SH-SY5Y (cell line): ENCODE measurements around the gene STEAP1B.

Experiments used
- GATA2 ChIP-seq: IDR thresholded peaks from 2 replicates; pipeline ENCODE4 v1.6.1; 2011; ENCODE audit warnings: mild to moderate bottlenecking, low read depth, low read length
- GATA3 ChIP-seq: IDR thresholded peaks from 2 replicates; pipeline ENCODE4 v1.6.1; 2011; ENCODE audit warnings: low read depth, mild to moderate bottlenecking, low read length, moderate library complexity

GRCh38 chr7:22549051-22549450, 49.1 kb upstream of the STEAP1B start:
- no peak for TF ChIP-seq GATA3
- TF ChIP-seq GATA2, result no peak
